Stomach smooth muscle (tissue), 2 donors: ENCODE data around the gene MED31.
"Not testable (repeated sequence)": the region's sequence is repeated elsewhere in the genome, so short reads cannot be mapped to it uniquely, and the experiment has no call there.

Experiments
- H3K27ac ChIP-seq: one replicate; pipeline ENCODE4 v1.7.0; 2013; ENCODE audit warnings: mild to moderate bottlenecking, low read length, inconsistent platforms
- H3K27me3 ChIP-seq, 2 donors: one replicate each; pipeline ENCODE4 v1.7.0; 2013; ENCODE audit warnings: low read length in 2 of 2; ENCODE audit not compliant: insufficient read depth in 2 of 2, control insufficient read depth in 1 of 2
- H3K36me3 ChIP-seq, 2 donors: one replicate each; pipeline ENCODE4 v1.7.0; 2013; ENCODE audit warnings: low read length in 2 of 2; ENCODE audit not compliant: control insufficient read depth in 2 of 2, insufficient read depth in 2 of 2
- H3K4me1 ChIP-seq: one replicate; pipeline ENCODE4 v1.7.0; 2013; ENCODE audit warnings: low read length; ENCODE audit not compliant: control insufficient read depth, insufficient read depth
- H3K4me3 ChIP-seq, 2 donors: one replicate each; pipeline ENCODE4 v1.7.0; 2013; ENCODE audit warnings: low read length in 2 of 2
- H3K9ac ChIP-seq, 2 donors: one replicate each; pipeline ENCODE4 v1.7.0; 2013; ENCODE audit warnings: low read length in 2 of 2, mild to moderate bottlenecking in 1 of 2
- H3K9me3 ChIP-seq, 2 donors: one replicate each; pipeline ENCODE4 v1.7.0; 2013; ENCODE audit warnings: low read length in 2 of 2; ENCODE audit not compliant: control insufficient read depth in 2 of 2
- donor health status: healthy.
- donor health status: Pancreatic carcinoma.

Gene MED31

GRCh38 chr17:6656797-6657632, 5.6 kb upstream of the MED31 start:
- peaks cover 25 to 39% of the 10 kb centered on the region in 2 donors for H3K27me3 ChIP-seq
- H3K9ac ChIP-seq, H3K4me3 ChIP-seq, H3K9me3 ChIP-seq, H3K36me3 ChIP-seq, H3K27ac ChIP-seq: not testable (repeated sequence)
- peaks cover 16% of the 10 kb centered on the region for H3K4me1 ChIP-seq

GRCh38 chr17:6655732-6656361, 4.4 kb upstream of the MED31 start:
- peaks cover 25 to 38% of the 10 kb centered on the region in 2 donors for H3K27me3 ChIP-seq
- H3K36me3 ChIP-seq, H3K4me3 ChIP-seq, H3K9me3 ChIP-seq, H3K9ac ChIP-seq, H3K27ac ChIP-seq: not testable (repeated sequence)
- H3K4me1 ChIP-seq = peaks cover 22% of the 10 kb centered on the region

GRCh38 chr17:6654841-6655731, 3.7 kb upstream of the MED31 start:
- peak overlapping the region in 1 of 2 donors; percentile 15 for H3K4me3 ChIP-seq

GRCh38 chr17:6651919-6652452, 581 bp upstream of the MED31 start:
- Histone ChIP-seq H3K27ac (peak overlapping the region; percentile 85), H3K9ac (peak overlapping the region; percentile 60 to 82), H3K4me3 (peak overlapping the region; percentile 91 to 99), H3K9me3 (peaks cover 0 to 3% of the 10 kb centered on the region in 2 donors), H3K4me1 (peaks cover 25% of the 10 kb centered on the region), H3K36me3 (peaks cover 3 to 14% of the 10 kb centered on the region in 2 donors), H3K27me3 (peaks cover 20 to 22% of the 10 kb centered on the region in 2 donors)

More at GRCh38 chr17:6654841-6655731, 3.7 kb upstream of the MED31 start:
- Histone ChIP-seq H3K36me3 (no peaks in the 10 kb centered on the region), H3K9ac (no peak overlapping the region), H3K27me3 (peaks cover 25 to 34% of the 10 kb centered on the region in 2 donors), H3K9me3 (peaks cover 0 to 3% of the 10 kb centered on the region in 2 donors), H3K4me1 (peaks cover 25% of the 10 kb centered on the region), H3K27ac (no peak overlapping the region)

GRCh38 chr17:6648181-6648580, 3.2 kb downstream of the MED31 start:
- H3K27me3 ChIP-seq = peaks cover 0 to 2% of the 10 kb centered on the region in 2 donors
- H3K9ac ChIP-seq = no peak overlapping the region
- no peak overlapping the region for H3K27ac ChIP-seq
- no peaks in the 10 kb centered on the region for H3K9me3 ChIP-seq
- peaks cover 16% of the 10 kb centered on the region for H3K4me1 ChIP-seq
- no peak overlapping the region for H3K4me3 ChIP-seq
- peaks cover 12 to 27% of the 10 kb centered on the region in 2 donors for H3K36me3 ChIP-seq

- peaks cover 20% of the 10 kb centered on the region for H3K4me1 ChIP-seq
- peaks cover 12 to 23% of the 10 kb centered on the region in 2 donors for H3K36me3 ChIP-seq
- no peaks in the 10 kb centered on the region for H3K27me3 ChIP-seq
- no peaks in the 10 kb centered on the region for H3K9me3 ChIP-seq
- H3K9ac ChIP-seq = no peak overlapping the region
- H3K4me3 ChIP-seq = no peak overlapping the region
- no peak overlapping the region for H3K27ac ChIP-seq
These were observed 7.8 kb downstream of the MED31 start for GRCh38 chr17:6643451-6644125.

GRCh38 chr17:6642592-6642991, 8.8 kb downstream of the MED31 start:
- Histone ChIP-seq H3K9me3 (no peaks in the 10 kb centered on the region), H3K4me1 (peaks cover 25% of the 10 kb centered on the region), H3K36me3 (peaks cover 9 to 17% of the 10 kb centered on the region in 2 donors), H3K4me3 (no peak overlapping the region), H3K27ac (no peak overlapping the region), H3K9ac (no peak overlapping the region), H3K27me3 (no peaks in the 10 kb centered on the region)

GRCh38 chr17:6641247-6641863, 10.1 kb downstream of the MED31 start:
- peaks cover 9 to 13% of the 10 kb centered on the region in 2 donors for H3K36me3 ChIP-seq
- H3K9ac ChIP-seq = peak overlapping the region; percentile 75 to 86
- no peaks in the 10 kb centered on the region for H3K27me3 ChIP-seq
- peaks cover 25% of the 10 kb centered on the region for H3K4me1 ChIP-seq
- no peaks in the 10 kb centered on the region for H3K9me3 ChIP-seq
- peak overlapping the region; percentile 75 for H3K27ac ChIP-seq
- H3K4me3 ChIP-seq = peak overlapping the region; percentile 74 to 96

- peak within 1 kb of the TSS; percentile 74 to 96 for H3K4me3 ChIP-seq
- H3K4me1 ChIP-seq = peaks cover 25% of the 10 kb centered on the region
- H3K9me3 ChIP-seq = no peaks in the 10 kb centered on the region
- peaks cover 9% of the 10 kb centered on the region in 2 donors for H3K36me3 ChIP-seq
- H3K27ac ChIP-seq = peak within 1 kb of the TSS; percentile 75
- no peaks in the 10 kb centered on the region for H3K27me3 ChIP-seq
- H3K9ac ChIP-seq = peak within 1 kb of the TSS; percentile 75 to 86
These were observed 10.7 kb downstream of the MED31 start, which contains the start of the genes KIAA0753 and TXNDC17 for GRCh38 chr17:6640536-6641246. TSS of gene KIAA0753 (minus strand) at chr17:6640711. CDS start at chr17:6635103, 5,608 bp downstream. TSS of gene TXNDC17 (plus strand) at chr17:6641060. CDS start at chr17:6641083, 23 bp downstream.
